HepG2 (cell line): ENCODE measurements around the gene GNMT. TPM values are rescaled to one million over a fixed set of nuclear protein-coding genes. Genes with fewer than 3 reads are reported as not detected.

Source experiments
- EZH2 ChIP-seq: conservative IDR thresholded peaks from 2 replicates; pipeline ENCODE4 v1.6.1; 2012; ENCODE audit warnings: mild to moderate bottlenecking, low read depth, low read length, moderate library complexity
- GTF2F1 ChIP-seq: fragments of 150-350 bp; IDR thresholded peaks from 2 replicates; pipeline ENCODE4 v1.6.1; 2014; ENCODE audit warnings: low read length
- HCFC1 ChIP-seq: fragments of 150-350 bp; IDR thresholded peaks from 2 replicates; pipeline ENCODE4 v1.6.1; 2014; ENCODE audit warnings: low read depth, low read length
- JUNB ChIP-seq: sonication (generic); formaldehyde crosslinking; IDR thresholded peaks from 2 replicates; pipeline ENCODE4 v1.8.0; 2022; ENCODE audit warnings: missing genetic modification reagents, mild to moderate bottlenecking, borderline replicate concordance
- KDM1A ChIP-seq: IDR thresholded peaks from 2 replicates; pipeline ENCODE4 v1.6.1; 2016; ENCODE audit warnings: missing compliant biosample characterization
- MEIS2 ChIP-seq: sonication (generic); formaldehyde crosslinking; IDR thresholded peaks from 2 replicates; pipeline ENCODE4 v1.9.0; 2021; ENCODE audit warnings: mild to moderate bottlenecking, missing genetic modification reagents
- NFYB ChIP-seq: sonication (generic); formaldehyde crosslinking; IDR thresholded peaks from 2 replicates; pipeline ENCODE4 v1.4.0; 2020; ENCODE audit warnings: missing genetic modification reagents
- PITX1 ChIP-seq: sonication (generic); formaldehyde crosslinking; IDR thresholded peaks from 2 replicates; pipeline ENCODE4 v1.5.1; 2020; ENCODE audit warnings: mild to moderate bottlenecking, missing genetic modification reagents
- RBM39 ChIP-seq: fragments of 200-400 bp; formaldehyde crosslinking; IDR thresholded peaks from one replicate; pipeline ENCODE4 v1.6.1; 2018; ENCODE audit warnings: antibody characterized with exemption, mild to moderate bottlenecking, low read depth, low read length; ENCODE audit not compliant: poor library complexity, severe bottlenecking
- RCOR2 ChIP-seq: IDR thresholded peaks from 2 replicates; pipeline ENCODE4 v1.6.1; 2016; ENCODE audit warnings: missing biosample characterization, missing genetic modification reagents
- RFX5 ChIP-seq: IDR thresholded peaks from 2 replicates; pipeline ENCODE4 v1.6.1; 2011; ENCODE audit warnings: low read depth, low read length, improper control_type of control experiment
- RXRA ChIP-seq: sonication (generic); formaldehyde crosslinking; IDR thresholded peaks from 2 replicates; pipeline ENCODE4 v1.5.1; 2020; ENCODE audit warnings: missing genetic modification reagents
- STAG1 ChIP-seq: sonication (generic); formaldehyde crosslinking; IDR thresholded peaks from 2 replicates; pipeline ENCODE4 v1.4.0; 2020; ENCODE audit warnings: missing genetic modification reagents
- ZFYVE20 ChIP-seq: sonication (generic); formaldehyde crosslinking; IDR thresholded peaks from 2 replicates; pipeline ENCODE4 v1.8.0; 2023; ENCODE audit warnings: low read depth, mild to moderate bottlenecking, moderate library complexity, missing genetic modification reagents, borderline replicate concordance
- ZMYM2 ChIP-seq: sonication (generic); formaldehyde crosslinking; IDR thresholded peaks from 2 replicates; pipeline ENCODE4 v1.8.0; 2022; ENCODE audit warnings: mild to moderate bottlenecking, missing genetic modification reagents
- ZNF207 ChIP-seq: fragments of 450-650 bp; IDR thresholded peaks from 2 replicates; pipeline ENCODE4 v1.6.1; 2016; ENCODE audit warnings: antibody characterized with exemption, borderline replicate concordance
- ZNF567 ChIP-seq: sonication (generic); formaldehyde crosslinking; IDR thresholded peaks from 2 replicates; pipeline ENCODE4 v1.8.1; 2023; ENCODE audit warnings: mild to moderate bottlenecking, missing genetic modification reagents, borderline replicate concordance
- ZNF569 ChIP-seq: sonication (generic); formaldehyde crosslinking; IDR thresholded peaks from 2 replicates; pipeline ENCODE4 v1.5.0; 2020; ENCODE audit warnings: mild to moderate bottlenecking, missing genetic modification reagents, moderate library complexity, borderline replicate concordance
- ZNF619 ChIP-seq: sonication (generic); formaldehyde crosslinking; IDR thresholded peaks from 2 replicates; pipeline ENCODE4 v1.4.0; 2020; ENCODE audit warnings: mild to moderate bottlenecking, missing genetic modification reagents
- ZNF629 ChIP-seq: sonication (generic); formaldehyde crosslinking; conservative IDR thresholded peaks from 2 replicates; pipeline ENCODE4 v1.5.0; 2020; ENCODE audit warnings: missing genetic modification reagents
- ZNF672 ChIP-seq: sonication (generic); formaldehyde crosslinking; IDR thresholded peaks from 2 replicates; pipeline ENCODE4 v1.8.1; 2022; ENCODE audit warnings: missing genetic modification reagents
- ZNF788 ChIP-seq: sonication (generic); formaldehyde crosslinking; IDR thresholded peaks from 2 replicates; pipeline ENCODE4 v1.5.0; 2020; ENCODE audit warnings: mild to moderate bottlenecking, missing genetic modification reagents, borderline replicate concordance
- ZSCAN20 ChIP-seq: sonication (generic); formaldehyde crosslinking; IDR thresholded peaks from 2 replicates; pipeline ENCODE4 v1.4.0; 2020; ENCODE audit warnings: missing genetic modification reagents, mild to moderate bottlenecking, borderline replicate concordance
- polyA plus RNA-seq, 8 experiments: library from polyadenylated mRNA; depleted of rRNA in 3 of 8; stranded (reverse) in 7 of 8; unstranded in 1 of 8; fragments of >200 nt; fragmentation: Illumina TruSeq in 4 of 8; extraction: Trizol in 4 of 8; gene quantifications; 2 replicates each; pipeline versions ENCODE4 v1.2.1 to v1.2.3, GENCODE V29; 2011 to 2016; ENCODE audit warnings: low read depth in 4 of 8, missing spikeins in 1 of 8, mixed read lengths in 1 of 8; ENCODE audit not compliant: insufficient read depth in 1 of 8
- total RNA-seq, 5 experiments: library from RNA; depleted of rRNA; stranded (reverse); fragments of >200 nt; fragmentation: Illumina TruSeq; extraction: Trizol; gene quantifications; 2 replicates each; pipeline ENCODE4 v1.2.3, GENCODE V29; 2016; ENCODE audit warnings: low read depth in 1 of 5
- TF ChIP-seq, protein P1 (sequence below): IDR thresholded peaks from 2 replicates; pipeline ENCODE4 v1.6.1; 2016; ENCODE audit warnings: low read depth
- TF ChIP-seq, protein P2 (sequence below): sonication (generic); formaldehyde crosslinking; IDR thresholded peaks from 2 replicates; pipeline ENCODE4 v1.4.0; 2020; ENCODE audit warnings: mild to moderate bottlenecking, missing genetic modification reagents
- TF ChIP-seq, protein P3 (sequence below): sonication (generic); formaldehyde crosslinking; IDR thresholded peaks from 2 replicates; pipeline ENCODE4 v1.8.0; 2022; ENCODE audit warnings: mild to moderate bottlenecking, missing genetic modification reagents, moderate library complexity
- TF ChIP-seq, protein P4 (sequence below): sonication (generic); formaldehyde crosslinking; IDR thresholded peaks from 2 replicates; pipeline ENCODE4 v1.4.0; 2020; ENCODE audit warnings: missing genetic modification reagents, low read depth, mild to moderate bottlenecking, borderline replicate concordance

The GNMT gene
- total and polyA plus RNA-seq, 2 of the 13 experiments (the other 11 are each of a cell fraction or from before 2014, with no cell fraction given), result 2.8 to 7.0 TPM

DNA sequence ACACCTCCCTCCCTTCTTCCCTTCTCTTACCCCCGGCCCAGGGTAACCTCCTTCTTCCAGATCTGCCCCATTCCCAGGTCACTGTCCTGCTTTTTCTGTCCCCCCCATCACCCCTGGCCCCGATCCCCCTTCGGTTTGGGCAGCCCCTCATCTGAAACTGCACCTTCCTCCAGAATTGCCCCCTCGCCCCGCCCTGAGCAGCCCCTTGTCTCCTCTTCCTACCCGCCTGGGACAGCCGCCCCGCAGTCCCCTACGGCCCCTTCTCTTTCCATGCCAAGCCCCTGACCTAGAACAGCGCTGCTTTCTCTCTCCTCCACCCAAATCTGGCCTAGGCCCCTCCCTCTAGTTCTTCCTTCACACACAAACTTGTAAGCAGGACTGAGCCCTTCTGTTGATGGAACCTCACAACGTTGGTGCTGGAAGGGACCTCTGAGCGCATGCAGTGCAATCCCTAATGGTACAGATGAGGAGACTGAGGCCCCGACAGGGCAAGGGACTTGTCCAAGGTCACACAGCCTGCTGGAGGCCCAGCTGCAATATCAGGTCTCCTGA is 24.4 kb downstream of the GNMT start (continued):
- TF ChIP-seq, protein P1, sequence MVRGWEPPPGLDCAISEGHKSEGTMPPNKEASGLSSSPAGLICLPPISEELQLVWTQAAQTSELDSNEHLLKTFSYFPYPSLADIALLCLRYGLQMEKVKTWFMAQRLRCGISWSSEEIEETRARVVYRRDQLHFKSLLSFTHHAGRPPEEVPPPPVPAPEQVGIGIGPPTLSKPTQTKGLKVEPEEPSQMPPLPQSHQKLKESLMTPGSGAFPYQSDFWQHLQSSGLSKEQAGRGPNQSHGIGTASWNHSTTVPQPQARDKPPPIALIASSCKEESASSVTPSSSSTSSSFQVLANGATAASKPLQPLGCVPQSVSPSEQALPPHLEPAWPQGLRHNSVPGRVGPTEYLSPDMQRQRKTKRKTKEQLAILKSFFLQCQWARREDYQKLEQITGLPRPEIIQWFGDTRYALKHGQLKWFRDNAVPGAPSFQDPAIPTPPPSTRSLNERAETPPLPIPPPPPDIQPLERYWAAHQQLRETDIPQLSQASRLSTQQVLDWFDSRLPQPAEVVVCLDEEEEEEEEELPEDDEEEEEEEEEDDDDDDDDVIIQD, result no peak
- TF ChIP-seq, protein P2, sequence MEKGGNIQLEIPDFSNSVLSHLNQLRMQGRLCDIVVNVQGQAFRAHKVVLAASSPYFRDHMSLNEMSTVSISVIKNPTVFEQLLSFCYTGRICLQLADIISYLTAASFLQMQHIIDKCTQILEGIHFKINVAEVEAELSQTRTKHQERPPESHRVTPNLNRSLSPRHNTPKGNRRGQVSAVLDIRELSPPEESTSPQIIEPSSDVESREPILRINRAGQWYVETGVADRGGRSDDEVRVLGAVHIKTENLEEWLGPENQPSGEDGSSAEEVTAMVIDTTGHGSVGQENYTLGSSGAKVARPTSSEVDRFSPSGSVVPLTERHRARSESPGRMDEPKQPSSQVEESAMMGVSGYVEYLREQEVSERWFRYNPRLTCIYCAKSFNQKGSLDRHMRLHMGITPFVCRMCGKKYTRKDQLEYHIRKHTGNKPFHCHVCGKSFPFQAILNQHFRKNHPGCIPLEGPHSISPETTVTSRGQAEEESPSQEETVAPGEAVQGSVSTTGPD (CRISPR knock-in tag), result no peak
- TF ChIP-seq ZNF207, result no peak
- TF ChIP-seq EZH2, result no peak
- no peak for TF ChIP-seq STAG1
- TF ChIP-seq, protein P3, sequence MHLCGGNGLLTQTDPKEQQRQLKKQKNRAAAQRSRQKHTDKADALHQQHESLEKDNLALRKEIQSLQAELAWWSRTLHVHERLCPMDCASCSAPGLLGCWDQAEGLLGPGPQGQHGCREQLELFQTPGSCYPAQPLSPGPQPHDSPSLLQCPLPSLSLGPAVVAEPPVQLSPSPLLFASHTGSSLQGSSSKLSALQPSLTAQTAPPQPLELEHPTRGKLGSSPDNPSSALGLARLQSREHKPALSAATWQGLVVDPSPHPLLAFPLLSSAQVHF (CRISPR knock-in tag), result no peak
- no peak for TF ChIP-seq MEIS2 (CRISPR knock-in tag)
- no peak for TF ChIP-seq RBM39
- TF ChIP-seq HCFC1, result no peak
- no peak for TF ChIP-seq ZNF672 (CRISPR knock-in tag)
- peak; percentile 94 for TF ChIP-seq KDM1A (CRISPR knock-in tag)
- TF ChIP-seq ZSCAN20, result no peak
- no peak for TF ChIP-seq NFYB
- peak; percentile 94 for TF ChIP-seq ZNF629 (CRISPR knock-in tag)
- TF ChIP-seq, protein P4, sequence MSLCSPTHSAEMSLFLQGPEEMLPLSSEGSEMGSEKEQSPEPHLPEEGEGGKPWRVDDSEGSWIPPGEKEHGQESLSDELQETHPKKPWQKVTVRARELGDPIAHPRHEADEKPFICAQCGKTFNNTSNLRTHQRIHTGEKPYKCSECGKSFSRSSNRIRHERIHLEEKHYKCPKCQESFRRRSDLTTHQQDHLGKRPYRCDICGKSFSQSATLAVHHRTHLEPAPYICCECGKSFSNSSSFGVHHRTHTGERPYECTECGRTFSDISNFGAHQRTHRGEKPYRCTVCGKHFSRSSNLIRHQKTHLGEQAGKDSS (CRISPR knock-in tag), result no peak; the same call in 1 of the 2 replicates
- TF ChIP-seq ZNF619 (CRISPR knock-in tag), result 0 out of 2 replicates have a peak, but pooled peaks have one; percentile 4
- TF ChIP-seq RXRA (CRISPR knock-in tag), result no peak
- no peak for TF ChIP-seq PITX1 (CRISPR knock-in tag)
- no peak for TF ChIP-seq ZFYVE20
- TF ChIP-seq ZMYM2 (CRISPR knock-in tag), result peak; percentile 41; the same call in 1 of the 2 replicates
- no peak for TF ChIP-seq ZNF569 (CRISPR knock-in tag)
- TF ChIP-seq RFX5, result no peak
- 0 out of 2 replicates have a peak, but pooled peaks have one; percentile 32 for TF ChIP-seq ZNF567 (CRISPR knock-in tag)
- TF ChIP-seq JUNB, result no peak
- TF ChIP-seq ZNF788 (CRISPR knock-in tag), result no peak
- TF ChIP-seq RCOR2 (CRISPR knock-in tag), result peak; percentile 67
- no peak for TF ChIP-seq GTF2F1
